ENCODE data around the gene PLEKHA1.

The PLEKHA1 gene

DNA sequence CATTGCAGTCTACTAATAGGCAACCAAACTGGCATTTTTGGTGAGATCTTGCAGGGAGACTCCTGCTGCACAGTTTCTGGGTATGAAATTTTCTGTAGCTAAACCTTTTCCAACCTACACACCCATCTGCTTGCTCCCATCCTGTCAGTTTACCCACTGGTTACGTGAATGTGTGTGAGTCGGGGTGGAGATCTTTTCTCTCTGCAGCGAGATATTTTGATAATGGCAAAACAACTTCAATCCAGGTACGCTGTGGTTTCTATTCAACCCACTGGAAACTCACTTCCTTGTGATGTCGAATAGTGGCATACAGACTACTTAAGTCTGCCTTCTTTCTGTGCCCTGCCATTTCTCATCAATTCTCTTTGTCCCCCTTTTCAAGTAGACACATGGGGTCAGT lies 4.5 kb downstream of the PLEKHA1 start:
- no peak for DNase-seq (ENCODE audit: low spot score)

DNA sequence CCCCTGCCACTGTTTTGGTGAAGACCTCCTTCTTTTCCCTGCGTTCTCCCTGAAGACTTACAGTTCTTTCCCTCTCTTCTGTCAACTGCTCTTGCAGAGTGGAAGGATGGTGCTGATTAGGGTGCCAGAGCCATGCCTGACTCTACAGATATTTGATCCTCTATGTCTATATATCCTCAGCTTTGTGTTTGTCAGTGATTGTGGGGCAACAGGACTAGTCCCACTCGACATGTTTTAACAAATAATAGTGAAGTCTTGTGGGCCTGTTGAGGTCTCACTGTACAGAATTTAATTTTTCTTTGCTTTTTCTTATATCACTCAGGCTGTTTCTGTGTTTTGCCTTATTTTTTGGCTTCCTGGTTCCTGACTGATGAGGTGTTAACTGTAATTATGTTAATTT lies 5.0 kb downstream of the PLEKHA1 start:
- DNase-seq (ENCODE audit: low spot score) = no peak

DNA sequence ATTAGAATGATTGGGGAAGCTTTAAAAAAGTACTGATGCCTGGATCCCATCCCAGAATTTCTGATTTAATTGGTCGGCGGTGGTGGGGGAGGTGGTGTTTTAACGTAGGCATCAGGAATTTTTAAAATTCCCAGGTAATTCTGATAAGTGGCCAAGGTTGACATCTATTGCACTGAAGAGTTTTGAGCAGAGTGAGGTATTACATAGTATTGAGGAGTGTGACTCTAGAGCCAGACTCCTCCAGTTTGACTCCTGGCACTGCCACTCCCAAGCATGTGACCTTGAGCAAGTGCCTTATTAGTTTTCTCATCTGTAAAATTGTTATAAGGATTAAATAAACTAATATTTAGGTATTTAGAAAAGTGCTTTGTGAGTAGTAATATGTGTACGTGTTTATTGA lies 6.2 kb downstream of the PLEKHA1 start:
- DNase-seq (ENCODE audit: low spot score) = no peak

DNA sequence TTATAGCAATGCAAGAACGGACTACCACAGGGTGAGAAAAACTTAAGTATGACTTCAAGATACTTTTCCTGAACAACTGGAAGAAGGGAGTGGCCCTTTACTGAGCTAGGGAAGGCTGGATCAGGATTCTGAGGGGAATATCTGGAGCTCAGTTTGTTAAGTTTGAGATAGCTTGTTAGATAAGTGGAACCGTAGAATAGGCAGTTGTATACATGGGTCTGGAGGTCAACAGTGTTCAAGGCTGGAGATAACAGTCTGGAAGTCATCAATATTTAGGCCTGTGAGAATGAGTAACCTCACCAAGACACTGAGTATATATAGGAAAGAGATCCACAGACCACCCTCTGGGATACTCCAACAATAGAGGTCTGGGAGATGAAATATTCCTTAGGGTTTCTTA lies 7.2 kb downstream of the PLEKHA1 start:
- DNase-seq (ENCODE audit: low spot score) = no peak

DNA sequence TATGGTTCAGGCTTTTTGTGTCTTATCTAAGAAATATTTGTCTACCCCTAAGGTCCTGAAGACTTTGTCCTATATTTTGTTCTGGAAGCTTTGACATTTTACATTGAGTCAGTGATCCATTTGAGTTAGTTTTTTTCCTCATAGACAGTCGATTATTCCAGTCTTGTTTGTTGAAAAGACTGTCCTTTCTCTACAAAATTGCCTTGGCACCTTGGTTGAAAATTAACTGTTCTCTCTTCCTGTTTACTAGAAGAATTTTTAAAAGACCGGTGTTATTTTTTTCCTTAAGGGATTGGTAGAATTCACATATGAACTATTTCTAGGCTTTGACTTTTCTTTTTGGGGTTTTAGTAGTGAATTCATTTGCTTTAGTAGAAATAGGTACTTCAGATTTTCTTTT lies 12.0 kb downstream of the PLEKHA1 start:
- DNase-seq (ENCODE audit: low spot score) = no peak

DNA sequence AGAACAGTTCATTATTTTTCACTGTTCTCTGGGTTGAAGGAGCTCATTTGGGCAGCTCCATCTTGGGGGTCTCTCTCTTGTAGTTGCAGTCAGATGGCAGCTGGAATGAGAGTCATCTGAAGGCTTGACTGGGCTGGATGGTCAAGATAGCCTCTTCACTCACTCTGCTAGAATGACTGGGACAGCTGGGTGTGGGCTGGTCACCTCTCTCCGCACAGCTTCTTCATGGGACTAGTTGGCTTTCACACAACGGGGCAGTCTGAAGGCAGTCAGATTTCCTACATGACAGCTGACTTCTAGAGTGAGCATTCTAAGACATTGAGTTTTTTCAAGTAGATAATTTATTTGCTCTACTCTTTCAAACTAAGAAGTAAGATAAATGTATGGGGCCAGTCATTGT lies 13.1 kb downstream of the PLEKHA1 start:
- no peak for DNase-seq (ENCODE audit: low spot score)

DNA sequence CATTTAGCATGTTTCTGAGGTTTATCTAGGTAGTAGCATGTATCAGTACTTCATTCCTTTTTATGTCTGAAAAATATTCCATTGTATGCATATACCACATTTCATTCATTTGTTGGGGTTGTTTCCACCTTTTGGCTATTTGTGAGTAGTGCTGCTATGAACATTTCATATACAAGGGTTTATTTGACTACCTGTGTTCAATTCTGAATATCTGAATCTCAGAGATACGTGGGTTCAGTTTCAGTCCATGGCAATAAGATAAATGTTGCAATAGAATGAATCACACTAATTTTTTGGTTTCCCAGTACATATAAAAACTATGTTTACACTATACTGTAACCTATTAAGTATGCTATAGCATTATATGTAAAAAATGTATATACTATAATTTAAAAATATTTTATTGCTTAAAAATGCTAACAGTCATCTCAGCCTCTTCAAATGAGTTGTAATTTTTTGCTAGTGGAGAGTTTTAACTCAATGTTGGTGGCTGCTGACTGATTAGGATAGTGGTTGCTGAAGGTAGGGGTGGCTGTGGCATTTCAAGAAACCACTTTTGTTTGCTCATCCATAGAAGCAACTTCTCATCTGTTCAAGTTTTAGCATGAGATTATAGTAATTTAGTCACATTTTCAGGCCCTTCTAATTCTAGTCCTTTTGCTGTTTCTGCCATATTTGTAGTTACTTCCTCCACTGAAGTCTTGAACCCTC lies 13.9 kb downstream of the PLEKHA1 start:
- DNase-seq (ENCODE audit: low spot score) = no peak

DNA sequence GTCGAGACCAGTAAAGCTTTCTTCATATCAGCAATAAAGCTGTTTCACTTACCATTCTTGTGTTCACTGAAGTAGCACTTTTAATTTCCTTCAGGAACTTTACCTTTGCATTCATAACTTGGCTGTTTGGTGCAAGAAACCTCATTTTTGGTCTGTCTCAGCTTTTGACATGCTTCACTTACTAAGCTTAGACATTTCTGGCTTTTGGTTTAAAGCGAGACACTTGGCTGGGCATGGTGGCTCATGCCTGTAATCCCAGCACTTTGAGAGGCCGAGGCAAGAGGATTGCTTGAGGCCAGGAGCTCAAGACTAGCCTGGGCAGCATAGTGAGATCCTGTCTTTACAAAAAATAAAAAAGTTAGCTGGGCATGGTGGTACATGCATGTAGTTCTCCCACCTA lies 15.8 kb downstream of the PLEKHA1 start:
- no peak for DNase-seq (ENCODE audit: low spot score)

DNA sequence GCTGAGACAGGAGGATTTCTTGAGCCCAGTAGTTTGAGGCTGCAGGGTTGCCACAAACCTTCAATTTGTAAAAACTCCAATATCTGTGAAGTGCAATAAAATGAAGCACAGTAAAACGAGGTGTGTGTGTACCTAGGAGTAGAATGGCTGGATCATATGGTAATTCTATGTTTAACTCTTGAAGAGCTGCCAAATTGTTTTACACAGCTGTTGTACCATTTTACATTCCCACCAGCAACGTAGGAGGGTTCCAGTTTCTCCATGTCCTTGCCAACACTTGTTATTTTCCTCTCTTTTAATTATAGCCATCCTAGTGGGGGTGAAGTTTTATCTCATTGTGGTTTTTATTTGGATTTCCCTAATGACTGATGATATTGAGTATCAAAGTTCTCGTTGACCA lies 16.2 kb downstream of the PLEKHA1 start:
- no peak for DNase-seq (ENCODE audit: low spot score)

DNA sequence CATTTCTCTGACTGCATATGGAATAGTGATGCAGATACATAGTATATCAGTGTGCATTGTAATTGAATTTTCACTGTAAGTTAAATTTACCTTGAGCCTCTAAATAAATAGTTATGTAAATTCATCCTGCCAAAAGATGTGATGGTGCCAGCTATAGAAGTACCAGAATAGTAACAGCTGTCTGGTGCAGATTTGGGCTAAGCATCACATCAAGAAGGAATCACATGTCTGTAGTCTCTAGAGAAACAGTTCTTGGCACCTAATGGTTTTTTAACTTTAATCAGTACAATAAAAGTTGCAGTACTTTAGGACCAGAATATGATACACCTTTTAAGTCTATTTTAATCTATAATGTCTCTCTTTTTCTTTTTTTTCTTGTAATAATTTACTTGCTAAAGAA lies 17.4 kb downstream of the PLEKHA1 start:
- no peak for DNase-seq (ENCODE audit: low spot score)

DNA sequence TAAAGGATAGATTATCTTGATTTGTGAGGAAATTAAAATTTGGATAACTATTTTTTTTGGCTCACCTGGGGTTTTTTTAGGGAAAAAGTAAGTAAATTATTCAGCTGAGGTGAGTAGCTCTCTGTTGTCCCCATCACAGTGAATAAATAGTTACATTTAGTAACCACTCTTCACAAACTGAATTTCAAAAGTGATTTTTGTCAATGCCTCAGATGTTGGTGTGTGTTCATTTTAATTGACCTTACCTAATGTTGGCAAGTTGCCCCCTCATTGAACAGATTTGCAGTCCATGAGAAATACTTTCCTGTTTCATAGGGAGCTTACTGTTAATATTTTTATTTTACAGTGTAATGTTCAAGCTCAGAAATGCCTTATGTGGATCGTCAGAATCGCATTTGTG lies 18.3 kb downstream of the PLEKHA1 start:
- DNase-seq (ENCODE audit: low spot score) = no peak

DNA sequence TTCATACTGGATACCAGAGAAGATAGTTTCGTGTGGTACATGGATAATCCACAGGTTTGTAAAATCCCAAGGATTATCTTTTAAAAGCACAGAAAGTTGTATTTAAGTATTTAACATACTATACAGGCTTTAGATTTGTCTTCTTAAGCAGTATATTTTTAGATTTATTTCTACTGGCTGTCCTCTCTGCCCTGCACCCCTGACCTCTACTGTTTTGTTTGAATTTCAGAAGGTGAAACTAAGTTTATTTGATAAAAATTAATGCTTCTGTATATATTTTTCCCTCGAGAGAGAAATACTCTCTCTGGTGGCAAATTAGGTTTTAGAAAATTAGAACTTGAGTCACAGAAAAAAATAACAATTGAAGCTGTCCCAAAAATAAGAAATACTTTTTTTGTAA lies 18.8 kb downstream of the PLEKHA1 start:
- no peak for DNase-seq (ENCODE audit: low spot score)

DNA sequence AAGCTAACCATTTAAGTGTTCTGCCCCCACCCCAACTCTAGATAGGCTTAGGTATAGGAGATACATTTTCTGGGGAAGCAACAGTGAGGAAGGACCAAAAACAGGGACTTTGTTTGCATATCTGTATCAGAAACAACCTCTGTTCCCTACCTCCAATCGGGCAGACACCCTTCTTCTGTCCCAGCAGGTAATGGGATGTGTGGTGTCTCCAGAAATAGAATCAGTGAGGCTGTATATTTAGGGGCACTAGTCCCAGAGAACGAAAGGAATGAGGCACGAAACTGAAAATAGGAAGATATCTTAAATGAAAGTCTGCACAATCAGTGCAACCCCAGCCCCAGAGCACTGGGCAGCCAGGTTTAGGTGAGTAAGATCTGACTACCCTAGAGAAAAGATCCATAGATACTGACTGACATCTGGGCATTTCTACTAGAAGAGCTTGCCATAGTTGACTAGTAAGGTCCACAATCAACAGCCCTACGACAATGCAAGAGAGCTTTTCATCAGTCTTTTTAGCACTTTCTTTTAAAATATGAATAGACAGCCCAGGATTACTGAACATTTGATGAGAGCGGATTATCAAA lies 28.1 kb downstream of the PLEKHA1 start:
- no peak for DNase-seq (ENCODE audit: low spot score)

DNA sequence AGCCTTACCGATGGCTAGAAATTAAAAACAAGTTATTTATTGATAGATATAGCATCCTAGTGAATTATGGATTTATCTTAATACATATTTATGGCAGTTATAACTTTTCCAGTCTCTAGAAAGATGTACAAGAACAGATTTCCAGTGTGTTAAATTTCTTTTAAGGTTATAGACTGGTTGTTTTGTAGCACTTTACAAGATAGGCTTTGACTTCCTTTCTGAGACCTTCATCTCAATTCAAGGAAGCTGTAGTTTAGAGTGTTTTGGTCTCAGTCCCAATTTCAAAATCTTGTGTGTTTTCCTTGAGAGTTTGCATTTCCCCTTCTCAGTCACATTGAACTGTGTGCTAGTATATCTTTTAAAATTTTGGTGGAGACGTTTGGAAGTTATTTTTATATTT lies 30.1 kb downstream of the PLEKHA1 start:
- DNase-seq (ENCODE audit: low spot score) = no peak

DNA sequence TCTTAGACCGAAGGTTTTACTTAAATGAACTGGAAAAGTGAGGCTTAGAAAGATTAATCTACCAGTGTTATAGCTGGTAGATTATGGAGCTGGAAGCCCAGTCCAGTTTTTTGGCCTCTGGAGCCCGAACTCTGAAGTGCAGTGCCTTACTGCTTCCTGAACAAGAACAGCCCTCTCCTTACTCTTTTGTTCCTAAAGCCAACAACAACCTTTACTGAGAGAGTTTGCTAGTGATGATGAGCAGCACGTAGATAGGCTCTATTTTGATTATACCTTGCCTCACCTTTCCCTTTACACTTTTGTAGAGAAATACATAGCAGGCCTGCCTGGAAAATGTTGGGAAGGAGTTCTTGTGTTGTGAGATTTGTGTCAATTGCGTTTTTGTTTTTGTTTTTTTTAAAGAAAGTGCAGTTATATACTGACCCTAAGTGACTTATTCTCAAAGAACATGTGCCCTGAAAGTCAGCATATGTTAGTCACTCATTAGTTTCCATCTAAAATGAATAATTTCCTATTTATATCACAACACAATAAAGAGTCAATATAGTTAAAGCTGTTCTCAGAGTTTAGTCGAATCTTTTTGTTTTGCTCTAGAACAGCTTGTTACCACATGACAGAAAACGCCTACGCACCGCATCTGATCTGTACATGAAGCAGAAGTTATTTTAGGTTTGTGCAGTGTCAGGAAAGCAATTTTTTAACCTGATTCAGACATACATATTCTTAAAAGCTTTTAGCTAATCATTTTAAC lies 33.0 kb downstream of the PLEKHA1 start:
- no peak for DNase-seq (ENCODE audit: low spot score)

DNA sequence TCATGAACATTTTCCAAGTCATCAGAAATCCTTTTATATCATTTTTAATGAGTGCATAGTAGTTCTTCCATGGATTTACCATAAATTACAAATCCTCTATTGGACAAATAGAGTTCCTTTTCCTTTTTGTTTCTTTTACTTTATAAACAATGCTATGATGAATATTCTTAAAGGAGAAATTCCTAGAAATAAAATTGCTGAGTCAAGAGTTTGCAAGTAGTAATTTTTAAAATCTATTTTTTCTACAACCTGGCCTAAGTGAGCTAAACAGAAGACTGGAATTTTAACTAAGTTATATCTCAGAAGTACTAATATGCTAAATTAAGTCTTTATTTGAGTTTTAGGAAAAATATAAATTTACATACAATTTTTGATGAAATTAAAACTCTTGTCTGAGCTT lies 38.8 kb downstream of the PLEKHA1 start:
- no peak for DNase-seq (ENCODE audit: low spot score)

DNA sequence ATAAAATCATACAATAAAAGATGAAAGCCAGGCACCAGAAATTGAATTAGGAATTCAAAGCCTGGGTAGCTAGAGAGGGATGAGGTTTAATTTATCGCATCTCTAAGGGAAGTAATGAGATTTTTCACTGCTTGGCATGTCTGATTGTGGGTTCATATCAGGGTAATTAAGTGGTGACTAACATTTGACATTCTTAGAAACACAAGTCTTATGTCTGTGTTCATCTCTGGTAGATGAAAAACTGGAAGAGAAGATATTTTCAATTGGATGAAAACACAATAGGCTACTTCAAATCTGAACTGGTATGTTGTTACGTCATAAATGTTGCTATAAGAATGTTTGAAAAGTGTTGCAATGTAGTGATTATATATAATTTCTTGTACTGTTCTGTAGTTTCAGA lies 43.2 kb downstream of the PLEKHA1 start:
- DNase-seq (ENCODE audit: low spot score) = peak; percentile 17

DNA sequence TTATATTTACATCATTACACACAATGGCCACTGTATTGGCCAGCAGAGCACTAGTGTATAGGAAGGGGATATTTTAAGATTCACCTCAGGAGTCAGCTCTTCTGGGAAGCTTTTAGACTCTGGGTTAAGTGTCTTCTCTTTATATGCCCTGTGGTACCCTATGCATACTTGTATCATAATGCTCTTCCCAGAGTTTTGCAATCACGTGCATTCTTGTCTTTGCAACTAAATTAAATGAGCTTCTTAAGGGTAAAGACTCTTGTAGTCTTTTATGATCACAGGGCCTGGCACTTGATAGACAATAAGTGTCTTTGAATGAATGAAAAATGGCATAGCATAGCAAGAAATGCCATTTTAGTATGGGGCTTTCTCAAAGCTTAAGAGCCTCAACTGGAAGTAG lies 44.5 kb downstream of the PLEKHA1 start:
- DNase-seq (ENCODE audit: low spot score) = no peak

DNA sequence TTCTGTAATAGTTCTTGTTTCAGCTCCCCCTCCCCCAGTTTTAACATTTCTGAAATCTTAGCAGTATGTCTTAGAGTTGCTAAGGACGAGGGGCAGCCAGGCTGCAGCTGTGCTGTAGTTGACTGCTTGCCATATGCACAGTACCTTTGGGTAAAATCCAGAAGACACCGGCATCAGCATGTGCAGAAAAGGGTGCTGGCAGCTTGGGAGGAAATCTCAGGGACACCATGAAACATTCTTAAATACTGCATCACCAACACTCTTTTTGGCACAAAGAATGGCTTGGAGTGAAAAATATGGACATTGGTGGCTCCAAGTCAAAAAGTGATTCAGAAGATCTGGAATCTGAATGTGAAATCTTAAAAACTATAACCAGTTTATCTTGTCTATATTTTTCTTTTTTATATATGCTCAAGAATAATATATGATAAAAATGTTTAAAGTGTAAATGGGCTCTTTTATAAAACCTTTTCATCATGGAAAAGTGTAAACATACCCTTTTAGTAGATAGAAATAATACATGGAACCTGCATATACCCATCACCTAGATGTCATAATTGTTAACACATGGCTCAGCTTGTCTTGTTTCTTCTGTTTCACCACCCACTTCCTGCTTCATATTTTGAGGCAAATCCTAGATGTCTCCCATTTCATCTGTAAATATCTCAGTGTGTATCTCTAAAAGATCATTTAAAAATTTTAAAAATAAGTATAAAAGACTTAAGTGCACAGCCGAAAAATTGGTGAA lies 45.5 kb downstream of the PLEKHA1 start:
- peak; percentile 54 for DNase-seq (ENCODE audit: low spot score)

DNA sequence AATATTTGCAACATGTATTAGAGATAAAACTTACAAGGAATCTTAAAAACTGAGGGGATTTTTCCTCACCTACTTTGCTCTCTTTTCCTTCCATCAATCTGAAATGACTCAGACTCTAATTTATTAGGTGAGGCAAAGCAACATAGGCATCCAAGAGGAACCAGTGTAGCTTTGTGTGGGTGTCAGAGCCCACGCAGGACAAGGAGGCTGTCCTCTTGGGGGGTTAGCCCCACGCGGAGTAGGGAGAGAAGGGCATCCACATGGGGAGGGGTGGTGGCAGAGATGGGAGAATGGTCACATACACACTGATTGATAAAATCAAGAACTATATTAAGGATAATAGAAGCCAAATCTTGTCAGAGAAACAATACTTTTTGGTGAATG lies 46.1 kb downstream of the PLEKHA1 start:
- DNase-seq (ENCODE audit: low spot score) = no peak

DNA sequence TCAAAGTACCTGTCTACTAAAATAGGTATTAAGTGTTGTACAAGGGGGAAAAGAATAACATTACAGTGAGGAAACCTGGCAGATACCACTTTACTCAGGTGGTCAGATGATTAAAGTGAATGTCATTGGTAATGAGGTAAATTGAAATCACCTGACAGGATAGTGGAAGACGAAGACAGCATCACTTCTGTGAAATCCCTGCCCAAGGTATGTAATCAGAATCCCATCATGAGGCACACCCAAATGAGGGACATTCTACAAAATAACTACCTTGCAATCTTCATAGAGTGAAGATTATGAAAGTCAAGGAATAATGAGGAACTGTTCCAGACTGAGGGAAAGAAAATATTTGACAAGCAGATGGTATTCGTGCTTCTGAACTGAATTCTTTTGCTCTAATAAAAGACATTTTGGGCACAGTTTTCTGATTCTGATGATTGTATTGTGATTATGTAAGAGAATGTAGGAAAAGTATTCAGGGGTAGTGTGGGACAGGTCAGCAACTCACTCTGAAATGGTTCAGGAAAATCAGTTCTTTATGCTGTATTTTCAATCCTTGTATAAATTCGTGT lies 46.6 kb downstream of the PLEKHA1 start:
- DNase-seq (ENCODE audit: low spot score) = no peak

DNA sequence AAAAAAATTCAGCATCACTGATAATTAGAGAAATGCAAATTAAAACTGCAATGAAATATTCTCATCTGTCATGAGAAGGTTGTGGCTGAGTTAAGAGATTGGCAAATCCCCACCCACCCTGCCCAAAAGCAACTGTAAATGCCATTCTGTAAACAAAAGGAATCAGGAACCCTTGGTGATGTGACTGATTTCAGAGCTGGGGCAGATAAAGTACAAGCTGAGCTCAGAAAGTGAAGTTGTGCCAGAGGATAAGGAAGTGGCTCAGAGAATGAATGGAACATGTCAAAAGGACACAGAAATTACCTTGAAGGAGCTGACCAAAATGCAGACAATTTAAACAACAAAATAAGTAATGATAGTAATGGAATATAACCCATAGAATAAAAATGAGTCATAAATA lies 47.2 kb downstream of the PLEKHA1 start:
- no peak for DNase-seq (ENCODE audit: low spot score)
